ENCODE measurements around the gene STRBP.

STRBP gene

DNA sequence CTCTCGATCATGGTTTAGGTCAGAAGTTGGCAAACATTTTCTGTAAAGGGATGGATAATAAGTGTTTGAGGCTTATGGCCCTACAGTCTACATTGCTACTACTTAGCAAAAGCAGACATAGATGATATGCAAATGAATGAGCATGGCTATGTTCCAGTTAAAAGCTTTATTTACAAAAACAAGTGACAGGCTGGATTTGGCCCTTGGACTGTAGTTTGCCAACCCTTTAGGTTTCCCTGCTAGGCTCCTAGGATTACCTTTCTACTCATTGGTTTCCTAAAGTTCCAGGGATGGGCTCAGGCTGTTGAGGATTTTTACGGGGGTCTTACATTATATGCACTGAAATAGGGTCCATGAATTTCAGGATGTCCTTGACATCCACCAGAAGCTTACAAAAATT lies 177.4 kb downstream of the STRBP start:
- no peak for DNase-seq

DNA sequence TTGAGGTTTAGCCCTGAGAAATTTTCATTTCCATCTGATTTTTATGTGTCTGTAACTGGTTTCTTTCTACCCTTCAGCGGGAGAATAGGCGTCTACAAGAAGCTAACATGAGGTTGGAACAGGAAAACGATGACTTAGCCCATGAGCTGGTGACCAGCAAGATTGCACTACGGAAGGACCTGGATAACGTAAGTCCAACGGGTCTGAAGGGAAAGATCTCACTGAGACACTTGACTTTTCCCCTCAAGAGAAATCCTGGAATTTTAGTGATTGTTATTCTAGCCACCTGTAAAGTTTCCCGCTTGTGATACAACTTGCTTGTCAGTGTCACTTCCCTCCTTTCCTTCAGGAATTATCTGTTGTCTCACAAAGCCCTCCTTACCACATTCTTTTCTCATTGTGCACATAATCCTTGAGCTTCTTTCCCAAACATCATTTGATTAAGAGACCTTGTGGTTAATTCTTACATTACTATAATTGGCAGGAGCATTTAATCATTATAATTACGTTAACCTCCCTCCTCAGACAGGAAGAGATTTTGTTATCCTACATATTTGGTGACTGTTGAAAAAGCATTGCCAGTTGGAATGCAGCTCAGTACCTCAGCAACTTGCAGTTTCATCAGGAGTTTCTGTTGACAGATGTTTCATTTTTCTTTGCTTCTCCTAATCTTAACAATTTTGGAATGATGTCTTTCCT lies 178.0 kb downstream of the STRBP start:
- DNase-seq, result no peak

DNA sequence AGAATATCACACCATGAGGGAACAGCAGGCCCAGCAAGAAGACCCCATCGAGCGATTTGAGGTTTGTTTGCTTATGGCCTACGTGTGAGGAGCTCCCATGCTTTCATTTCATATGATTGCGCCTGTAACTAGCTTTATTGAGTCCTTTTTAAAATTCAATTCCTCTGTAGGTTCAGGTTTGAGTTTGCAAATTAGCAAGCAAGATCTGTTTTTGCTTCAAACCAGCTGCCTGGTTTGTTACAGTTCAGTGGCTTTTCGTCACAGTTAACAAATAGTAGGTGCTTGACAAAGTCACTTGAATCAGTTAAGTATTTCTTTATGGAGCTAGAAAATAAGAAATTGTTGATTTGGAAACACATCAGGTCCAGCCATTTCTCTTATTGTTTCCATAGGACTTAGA lies 178.6 kb downstream of the STRBP start:
- no peak for DNase-seq

DNA sequence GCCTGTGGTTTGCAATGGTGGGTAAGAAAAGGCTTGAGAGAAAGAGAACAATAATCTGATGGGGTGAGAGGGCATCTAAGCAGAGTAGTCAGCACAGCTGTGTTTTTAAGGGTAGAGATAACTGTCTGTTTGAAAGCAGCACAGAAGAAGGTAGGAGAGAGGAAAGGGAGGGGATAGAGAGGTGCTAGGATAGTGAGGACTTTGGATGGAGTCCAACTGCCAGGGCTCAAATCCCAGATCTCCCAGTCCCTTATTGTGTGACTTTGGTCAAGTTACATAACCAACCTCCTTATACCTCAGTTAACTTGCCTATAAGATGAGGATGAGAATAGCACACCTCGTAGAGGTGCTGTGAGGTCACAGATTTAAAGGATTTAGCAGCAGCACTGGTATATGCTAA lies 179.3 kb downstream of the STRBP start:
- no peak for DNase-seq

DNA sequence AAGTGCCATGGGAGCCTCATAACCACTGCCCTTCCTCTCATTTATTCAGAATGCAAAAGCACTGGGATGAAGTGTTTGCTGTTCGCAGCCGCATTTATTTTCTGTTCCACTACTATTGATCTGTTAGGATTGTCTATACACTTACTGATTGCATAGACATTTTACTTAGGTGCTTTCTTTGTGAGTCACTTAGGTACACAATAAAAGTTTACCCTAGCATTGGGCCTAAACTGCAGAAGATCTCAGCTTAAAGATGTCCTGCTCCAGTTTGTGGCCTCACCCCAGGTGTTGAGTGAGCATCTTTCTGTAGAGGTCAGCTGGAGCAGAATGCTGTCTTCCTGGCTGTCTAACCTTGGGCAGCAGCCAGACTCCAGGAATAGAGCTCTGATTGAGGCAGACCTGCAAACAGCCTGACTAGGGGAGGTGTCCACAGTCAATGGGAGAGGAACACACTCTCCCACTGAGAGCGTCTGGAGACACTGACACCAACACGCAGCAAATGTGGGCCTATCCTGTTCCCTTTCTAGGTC lies 181.0 kb downstream of the STRBP start:
- DNase-seq, result no peak

DNA sequence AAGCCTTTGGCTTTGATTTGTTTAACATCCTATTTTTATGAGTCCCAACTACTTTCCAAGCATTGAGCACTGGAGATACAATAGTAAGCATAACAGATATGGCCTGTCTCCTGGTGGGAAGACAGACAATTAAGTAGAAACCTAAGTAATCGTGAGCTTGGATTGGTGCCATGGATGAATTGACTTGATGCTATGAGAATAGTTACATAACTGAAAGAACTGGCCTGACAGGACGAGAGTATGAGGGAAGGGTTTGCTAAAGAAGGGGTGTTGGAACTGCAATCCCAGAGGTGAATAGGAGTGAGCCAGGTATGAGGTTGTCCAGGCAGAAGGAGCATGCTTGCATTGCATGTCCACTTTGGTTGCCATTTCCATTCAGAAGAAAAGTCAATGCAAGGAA lies 182.5 kb downstream of the STRBP start:
- DNase-seq, result no peak

DNA sequence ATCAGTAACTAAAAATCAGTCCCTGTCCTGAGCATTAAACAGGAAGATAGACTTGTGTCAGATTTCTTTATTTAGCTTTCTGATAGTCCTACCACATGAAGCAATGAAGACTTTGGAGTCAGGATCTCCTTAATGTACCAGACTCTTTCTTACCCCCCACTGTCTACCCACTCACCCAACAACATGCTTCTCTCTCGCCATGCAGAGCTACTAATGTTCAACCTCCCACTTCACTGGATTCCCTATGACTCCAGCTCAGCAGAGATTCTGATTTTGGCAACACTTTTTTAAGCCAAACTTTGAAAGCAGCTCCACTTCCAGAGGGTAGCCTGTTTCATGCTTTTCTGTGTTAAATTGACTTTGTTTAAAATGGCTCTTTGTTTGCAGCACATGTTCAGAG lies 184.1 kb downstream of the STRBP start:
- no peak for DNase-seq

DNA sequence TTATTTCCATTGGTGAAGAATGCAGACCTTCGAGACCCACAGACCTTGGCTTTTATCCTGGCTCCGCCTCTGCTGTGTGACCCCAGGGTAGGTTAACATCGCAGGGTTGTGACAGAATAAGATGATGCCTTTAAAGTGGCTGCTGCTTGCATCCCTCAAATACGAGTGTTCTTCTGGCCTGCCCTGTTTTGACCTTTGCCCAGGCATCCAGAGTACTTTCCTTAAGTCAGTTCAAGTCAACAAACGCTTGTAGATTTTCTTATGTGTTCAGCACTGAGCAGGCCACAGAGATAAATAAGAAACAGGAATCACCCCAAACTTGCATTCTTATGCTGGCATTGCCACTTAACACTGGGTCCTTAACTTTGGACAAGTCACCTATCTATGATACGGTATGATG lies 184.7 kb downstream of the STRBP start:
- DNase-seq, result no peak

DNA sequence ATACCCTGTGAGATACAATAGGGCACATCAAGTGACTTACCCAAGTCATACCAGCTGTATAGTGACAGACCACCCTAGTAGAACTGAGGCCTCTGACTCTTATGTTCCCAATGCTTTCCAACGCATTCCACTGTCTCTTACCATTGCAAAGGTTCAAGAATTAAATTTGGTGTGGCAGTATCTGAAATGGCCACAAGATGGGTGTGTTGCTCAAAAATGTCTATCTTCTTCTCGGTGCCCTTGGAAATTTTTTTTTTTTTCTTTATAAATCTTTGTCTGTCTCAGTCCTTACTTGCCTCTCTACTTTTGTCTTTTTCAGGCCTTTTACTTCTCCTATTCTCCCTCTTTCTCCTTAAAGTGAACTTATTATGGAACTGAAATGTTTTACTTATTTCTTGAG lies 186.6 kb downstream of the STRBP start:
- peak; percentile 82 for DNase-seq

DNA sequence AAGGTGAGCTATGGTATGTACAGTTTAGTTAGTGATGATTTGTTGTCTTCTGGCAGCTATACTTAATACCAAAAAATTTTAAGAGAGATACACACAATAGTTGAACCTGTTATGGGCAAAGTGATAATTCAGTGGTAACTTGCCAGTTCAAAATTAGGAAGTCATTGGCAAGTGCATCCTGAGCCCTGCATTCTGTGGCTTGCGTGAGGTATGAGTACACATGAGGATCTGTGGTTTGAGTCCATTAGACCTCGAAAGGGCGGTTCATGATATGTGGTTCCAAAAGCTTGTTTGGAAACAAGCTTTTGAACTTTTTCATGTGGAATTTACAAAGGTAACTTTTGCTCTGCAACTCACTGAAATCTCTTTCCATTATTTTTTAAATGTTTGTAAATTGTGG lies 187.9 kb downstream of the STRBP start:
- no peak for DNase-seq

DNA sequence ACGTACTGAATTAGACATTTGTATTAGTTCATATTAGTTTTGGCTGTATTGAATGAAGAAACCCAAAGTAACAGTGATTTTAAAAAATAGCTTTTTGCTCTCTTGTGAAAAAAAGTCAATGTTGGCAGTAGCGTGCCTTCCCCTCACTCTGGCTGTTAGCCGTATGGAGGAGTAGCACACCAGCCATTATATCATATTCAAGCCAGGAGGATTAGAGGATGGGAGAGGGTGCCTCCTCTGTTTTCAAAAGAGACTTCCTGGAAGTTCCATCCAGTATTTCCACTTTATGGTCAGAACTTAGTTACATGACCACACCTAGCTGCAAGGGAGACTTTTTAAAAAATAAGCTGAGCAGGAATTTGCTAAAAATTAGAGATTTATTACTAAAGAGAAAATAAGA lies 193.8 kb downstream of the STRBP start:
- DNase-seq, result no peak

DNA sequence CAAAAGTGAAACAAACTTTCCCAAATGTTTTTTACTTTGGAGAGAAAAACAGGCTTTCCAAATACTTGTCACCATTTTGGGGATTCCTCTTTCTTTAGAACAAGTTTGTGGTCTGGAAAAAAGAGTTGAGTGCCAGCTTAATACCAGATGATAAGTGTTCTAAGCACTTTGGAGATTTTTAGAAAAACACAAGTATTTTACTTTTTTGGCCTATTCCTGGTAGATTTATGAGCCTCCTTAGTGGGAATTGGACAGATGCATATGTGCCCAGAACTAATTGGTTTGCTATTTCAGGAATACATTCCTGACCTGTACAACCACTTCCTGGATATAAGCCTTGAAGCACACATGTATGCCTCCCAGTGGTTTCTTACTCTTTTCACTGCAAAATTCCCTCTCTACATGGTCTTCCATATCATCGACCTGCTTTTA lies 194.4 kb downstream of the STRBP start:
- no peak for DNase-seq

DNA sequence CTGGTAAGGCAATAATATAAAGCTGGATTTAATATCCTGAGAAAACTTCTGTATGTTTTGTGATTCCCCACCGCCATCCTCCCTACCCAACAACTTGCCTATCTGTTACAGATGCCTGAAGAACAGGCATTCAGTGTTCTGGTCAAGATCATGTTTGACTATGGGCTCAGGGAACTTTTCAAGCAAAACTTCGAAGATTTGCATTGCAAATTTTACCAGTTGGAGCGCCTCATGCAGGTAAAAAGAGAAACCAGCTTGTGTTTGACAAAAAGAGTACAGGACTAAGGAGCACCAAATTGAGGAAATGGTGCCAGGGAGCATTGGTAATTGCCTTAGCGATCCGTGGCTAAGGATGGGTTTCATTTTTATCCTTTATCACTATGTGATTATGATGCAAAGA lies 194.9 kb downstream of the STRBP start:
- no peak for DNase-seq

DNA sequence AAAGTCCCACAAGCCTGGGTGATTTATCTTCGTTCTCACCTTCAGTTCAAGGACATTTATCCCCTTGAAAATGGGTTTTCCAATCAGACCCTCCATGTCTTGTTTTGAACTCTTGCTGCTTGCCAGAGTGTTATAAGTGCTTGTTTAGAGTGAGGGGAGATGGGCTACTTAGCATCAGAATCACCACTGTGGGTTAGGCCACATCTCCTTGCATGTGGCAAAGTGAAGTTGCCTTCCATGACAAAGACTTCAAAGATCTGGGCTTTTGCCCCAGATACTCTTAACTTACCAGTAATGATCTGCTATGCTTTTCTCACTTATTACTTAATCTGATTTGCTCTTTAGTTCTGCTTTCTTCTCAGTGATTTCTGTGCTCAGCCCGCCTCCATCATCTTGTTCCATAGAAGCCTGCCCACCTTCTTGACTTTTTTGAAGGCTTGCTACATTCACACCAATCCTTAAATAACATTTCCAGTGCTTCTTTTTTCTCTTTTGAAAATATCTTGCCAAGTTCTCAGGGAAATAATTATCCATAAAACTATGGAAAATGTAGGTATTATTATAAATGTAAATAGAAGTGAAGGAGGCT lies 195.9 kb downstream of the STRBP start:
- no peak for DNase-seq

All from eye (tissue), 1 donor.